NCI-H146 (cell line): ENCODE data around the gene NT5C3A.
"Not testable (repeated sequence)": the region's sequence is repeated elsewhere in the genome, so short reads cannot be mapped to it uniquely, and the experiment has no call there.

Experiments used
- DNase-seq: peaks from one replicate; lab custom pipeline; 2025; lab: John Stamatoyannopoulos, UW

The NT5C3A gene

DNA sequence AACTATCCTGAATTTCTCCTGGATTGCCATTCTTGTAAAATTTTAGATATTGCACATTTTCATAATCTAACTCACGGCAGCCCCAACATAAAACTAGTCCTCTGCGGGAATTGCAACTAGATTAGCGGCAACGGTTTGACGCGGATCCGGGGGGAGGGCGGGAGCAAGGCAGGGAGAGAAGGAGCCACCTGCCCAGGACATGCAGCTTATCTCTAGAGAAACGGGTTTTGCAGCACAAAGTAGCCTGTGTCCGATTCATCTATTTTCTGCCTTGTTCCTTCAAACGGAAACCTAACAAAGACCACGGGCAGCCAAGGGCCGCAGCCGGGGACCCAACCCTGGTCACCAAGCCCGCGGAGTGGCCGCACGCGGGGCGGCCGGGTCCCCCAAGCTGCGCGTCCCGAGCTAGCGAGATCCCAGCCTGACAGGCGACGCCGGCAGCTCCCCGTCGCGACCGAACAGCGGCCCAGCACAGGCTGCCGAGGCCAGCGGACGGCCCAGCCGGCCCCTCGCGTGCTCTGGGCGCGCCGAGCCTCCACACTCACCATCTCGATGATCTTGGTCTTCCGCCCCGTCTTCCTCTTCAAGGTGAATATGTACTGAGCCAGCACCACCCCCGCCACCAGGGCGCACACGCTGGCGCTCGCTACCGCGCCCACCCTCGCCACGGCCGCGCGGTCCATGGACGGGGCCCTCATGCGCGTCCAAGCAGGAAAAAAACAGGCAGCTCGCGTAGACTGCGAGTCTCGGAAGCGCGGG lies at the start of gene NT5C3A:
Gene NT5C3A (minus strand): TSS at position 754 of the 759 bp plus-strand sequence. CDS start 71 bp downstream, at position 683.
- peak; percentile 65 for DNase-seq

DNA sequence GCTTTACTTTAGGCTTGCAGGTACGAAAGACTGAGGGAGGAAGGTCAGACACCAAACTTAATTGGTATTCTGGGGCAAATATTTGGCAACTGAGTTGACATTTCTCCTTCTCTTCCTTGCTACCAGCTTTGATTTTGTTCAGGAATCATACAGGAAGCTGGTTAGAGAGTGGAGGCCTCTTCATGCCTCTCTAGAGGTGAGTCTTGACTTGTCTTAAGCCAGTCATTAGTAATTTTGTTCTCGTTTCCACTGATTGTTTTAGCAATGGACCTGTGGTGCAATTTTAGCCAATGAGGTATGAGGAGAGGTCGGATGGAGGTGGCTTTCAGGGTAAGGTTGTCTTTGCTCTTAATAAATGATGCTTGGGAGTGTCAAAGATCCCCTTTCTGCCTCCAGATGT lies 49.0 kb upstream of the NT5C3A start:
- no peak for DNase-seq

DNA sequence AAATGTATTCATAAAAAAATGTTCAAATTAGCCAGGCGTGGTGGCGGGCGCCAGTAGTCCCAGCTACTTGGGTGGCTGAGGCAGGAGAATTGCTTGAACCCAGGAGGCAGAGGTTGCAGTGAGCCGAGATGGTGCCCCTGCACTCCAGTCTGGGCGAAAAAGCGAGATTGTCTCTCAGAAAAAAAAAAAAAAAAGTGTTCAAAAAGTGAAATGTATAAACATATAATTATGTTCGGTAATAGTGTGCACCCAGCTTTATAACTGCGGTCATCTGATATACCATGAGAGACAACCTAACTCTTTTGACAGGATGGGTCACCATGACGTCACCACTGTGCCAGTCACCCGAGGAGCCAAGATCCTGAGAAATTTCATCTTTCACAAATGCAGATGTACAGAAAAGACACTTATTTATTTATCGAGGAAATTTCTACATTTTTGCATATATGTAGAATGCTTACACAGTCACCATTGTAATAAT lies 47.2 kb upstream of the NT5C3A start:
- DNase-seq = peak; percentile 24

DNA sequence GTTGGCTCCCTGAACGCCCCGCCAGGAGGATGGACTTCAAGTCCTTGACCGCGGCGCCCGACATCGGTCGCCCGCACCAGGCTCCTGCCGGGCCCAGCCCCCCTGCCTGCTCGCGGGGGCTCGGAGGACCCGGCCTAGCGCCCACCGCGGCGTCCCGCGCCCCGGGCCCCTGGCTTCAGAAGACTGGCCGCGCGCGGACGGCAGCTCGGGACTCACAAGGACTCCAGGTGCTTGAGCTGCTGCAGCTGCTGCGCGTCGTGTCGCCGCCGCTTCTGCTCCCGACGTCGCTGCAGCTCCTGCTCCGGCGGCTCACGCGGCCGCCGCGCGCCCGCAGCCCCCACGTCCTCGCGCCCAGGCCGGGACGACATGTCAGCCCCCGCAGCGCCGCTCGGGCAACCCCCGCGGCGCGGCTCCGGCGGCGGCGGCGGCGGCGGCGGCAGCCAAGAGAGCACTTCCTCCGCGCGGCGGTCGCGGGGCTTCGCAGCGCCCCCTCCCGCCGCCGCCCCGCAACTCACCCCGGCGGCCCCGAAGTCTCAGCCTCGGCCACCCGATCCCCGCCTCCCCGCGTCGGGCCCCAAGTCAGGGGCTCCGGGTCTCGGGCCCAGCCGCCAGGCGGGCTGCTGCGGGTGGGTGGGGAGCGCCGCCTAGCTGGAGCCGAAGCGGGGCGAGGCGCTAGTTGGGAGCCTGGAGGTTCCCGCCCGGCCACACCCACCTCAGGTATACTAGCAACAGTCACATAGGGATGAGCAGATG lies 46.6 kb upstream of the NT5C3A start, which contains the start of gene RP9:
Gene RP9 (minus strand): TSS at position 400 of the 753 bp plus-strand sequence. CDS start 32 bp downstream, at position 368.
- peak; percentile 86 for DNase-seq

DNA sequence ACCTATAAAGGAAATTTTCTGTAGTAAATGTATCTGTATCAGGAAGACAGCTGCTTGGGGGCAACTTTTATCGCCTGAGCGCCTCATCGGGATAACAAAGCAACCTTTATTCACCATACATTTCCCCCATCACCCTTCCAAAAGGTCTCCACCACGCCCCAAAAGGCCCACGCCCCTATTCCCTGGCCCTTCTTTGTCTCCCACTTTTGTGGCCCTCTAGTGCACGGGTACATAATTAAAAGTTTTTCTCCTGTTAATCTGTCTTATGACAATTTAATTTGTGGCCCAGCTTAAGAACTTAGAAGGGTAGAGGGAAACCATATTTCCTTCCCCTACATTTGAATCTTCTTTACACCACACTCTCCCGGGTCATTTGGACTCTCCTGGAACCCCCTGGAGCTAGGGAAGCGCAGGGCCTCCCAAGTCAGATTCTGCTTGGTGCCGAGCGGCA lies 46.0 kb upstream of the NT5C3A start:
- DNase-seq = no peak

DNA sequence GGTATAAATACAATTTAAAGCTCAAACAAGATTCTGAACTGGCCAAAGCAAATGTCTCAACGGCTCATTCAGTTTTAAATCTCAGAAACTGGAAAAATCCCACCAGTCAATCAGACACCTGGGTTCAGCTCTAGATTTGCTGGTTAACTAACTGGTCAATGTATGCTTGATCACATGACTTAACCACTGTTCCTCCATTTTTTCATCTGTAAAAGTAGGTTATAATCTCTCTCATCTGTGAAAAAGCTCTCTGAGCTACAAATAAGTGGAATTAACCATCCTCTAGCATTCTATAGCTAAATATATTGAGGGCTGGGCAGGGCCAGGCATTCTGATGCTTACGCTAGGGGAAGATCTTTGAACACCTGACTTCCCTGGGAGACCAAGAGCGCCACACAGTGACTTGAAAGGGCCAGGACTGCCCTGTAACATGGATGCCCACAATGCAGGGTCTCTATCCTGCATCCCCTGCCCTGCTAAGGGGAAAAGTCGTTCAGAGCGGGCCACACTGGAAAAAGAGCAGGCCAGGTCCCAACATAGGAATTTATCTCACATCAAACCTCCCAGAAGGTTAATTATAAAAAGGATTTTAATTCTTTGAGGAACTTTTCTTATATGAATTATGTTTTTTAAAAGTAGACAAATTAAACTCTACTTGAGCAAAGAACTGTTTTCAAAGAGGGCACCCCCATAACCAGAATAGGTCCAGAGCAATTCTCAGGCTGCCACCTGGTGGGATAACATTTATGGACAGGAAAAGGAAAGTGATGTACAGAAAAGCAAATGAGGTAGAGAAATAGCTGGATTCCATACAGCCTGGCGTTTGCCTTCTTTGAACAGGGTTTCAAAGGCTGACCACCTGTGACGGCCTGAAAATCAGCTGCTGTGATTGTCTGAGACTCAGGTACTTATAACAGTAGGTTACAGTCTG lies 44.8 kb upstream of the NT5C3A start:
- peak; percentile 17 for DNase-seq

DNA sequence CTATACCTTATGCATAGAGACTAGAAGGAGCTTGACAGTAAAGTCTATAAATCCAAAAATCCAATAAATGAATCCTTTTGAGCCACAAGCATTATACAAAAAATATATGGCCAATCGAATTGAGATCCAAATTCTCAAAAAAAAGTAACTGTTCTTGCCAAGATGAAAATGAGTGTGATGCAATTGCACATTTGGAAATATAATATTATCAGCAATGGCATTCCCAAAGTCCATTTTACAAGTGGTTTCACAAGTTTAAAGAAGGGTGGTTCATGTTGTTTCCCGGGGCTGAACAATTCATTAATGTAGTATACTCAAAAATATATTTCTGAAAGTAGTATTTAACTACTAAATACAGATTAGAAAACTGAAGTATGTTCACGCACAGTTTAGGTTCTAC lies 39.3 kb upstream of the NT5C3A start:
- DNase-seq = no peak

DNA sequence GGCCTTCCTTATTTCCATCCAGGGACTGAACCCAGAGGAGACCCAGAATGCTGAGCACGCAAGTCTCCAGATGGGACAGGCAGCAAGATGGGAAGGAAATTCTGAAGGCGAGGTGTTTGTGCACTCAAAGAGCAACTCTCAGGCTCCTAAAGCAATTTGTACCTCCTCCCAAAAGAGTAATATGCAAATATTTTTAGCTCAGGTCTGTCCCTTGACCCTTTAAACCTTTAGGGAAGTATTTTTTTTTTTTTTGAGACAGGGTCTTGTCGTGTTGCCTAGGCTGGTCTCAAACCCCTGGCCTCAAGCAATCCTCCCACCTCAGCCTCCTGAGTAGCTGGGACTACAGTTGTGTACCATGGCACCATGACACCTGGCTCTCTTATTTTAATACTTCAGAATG lies 38.2 kb upstream of the NT5C3A start:
- DNase-seq = no peak

DNA sequence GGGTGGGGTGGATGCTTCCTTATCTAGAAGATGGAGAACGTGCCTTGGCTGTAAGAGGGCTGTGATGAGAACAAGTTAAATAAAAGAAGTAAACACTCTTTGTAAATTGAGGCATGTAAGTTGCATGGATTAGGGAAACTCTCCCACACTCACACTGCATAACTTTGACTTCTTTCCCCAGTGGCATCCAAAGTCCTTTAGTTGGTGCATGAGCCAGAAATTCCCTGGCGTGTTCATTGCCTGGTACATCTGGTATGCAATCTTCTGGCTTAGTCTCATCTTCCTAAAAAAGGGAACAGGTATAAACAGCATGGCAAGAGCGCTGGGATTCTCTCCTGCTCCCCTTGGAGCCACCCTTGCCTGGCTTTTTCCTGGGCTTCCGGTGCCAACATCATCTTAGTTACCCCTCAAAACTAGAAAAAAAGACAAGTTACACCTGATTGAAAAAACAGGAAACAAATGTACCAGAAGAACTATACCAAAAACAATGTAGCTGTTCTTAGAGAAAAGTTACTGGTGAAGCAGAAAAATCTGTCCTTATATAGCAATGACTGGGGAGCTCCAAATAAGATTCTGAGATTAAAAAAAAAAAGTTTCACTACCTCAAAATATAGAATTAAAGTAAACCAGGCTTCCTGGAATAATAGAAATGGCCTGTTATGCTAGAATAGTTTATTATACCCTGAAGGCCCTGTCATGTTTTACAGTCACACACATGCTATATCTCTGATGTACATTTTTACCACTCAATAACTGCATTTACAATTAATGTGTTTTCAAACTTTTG lies 36.8 kb upstream of the NT5C3A start:
- DNase-seq = no peak

DNA sequence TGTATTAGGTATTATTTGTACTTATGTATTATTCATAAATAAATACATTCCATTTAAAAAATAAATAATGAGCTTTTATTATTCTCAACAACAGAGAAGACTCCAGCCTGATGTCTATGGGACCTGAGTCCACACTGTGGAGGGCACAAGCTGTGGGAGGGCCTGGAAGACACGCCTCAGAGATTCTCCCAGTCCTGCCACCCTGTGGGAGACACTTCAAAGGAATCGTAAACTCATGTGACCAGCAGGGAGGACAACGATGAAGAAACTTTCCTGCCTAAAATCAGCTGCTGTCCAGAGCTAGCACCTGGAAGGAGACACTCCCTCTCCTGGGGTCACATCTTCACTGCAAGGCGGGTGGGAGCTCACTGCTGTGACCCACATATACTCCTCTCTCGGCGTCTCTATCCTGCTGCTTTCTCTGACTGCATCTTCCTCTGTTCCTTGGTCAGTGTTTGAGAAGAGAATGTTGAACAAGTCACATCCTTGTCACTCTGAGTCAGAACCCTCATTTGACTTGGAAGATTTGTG lies 32.2 kb upstream of the NT5C3A start:
- DNase-seq = not testable (repeated sequence)

DNA sequence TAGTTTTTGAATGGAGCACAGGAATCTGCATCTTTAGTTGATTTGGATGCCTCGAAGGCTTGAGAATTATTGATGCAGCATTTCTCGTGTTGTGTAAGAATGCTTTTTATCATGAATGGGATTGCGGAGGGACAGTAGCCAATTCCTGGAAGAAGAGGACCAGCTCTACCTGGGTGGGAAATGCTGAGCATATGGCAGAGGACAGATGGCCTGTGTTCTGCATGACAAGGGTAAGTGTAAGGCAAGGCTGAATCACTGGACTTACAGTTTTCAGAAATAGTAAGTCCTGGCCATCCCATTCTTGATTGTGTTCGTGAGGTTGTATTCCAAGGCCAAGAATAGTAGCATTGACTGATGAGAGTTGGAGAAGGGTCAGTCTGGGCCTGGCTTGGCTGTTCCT lies 30.7 kb upstream of the NT5C3A start:
- DNase-seq = no peak

DNA sequence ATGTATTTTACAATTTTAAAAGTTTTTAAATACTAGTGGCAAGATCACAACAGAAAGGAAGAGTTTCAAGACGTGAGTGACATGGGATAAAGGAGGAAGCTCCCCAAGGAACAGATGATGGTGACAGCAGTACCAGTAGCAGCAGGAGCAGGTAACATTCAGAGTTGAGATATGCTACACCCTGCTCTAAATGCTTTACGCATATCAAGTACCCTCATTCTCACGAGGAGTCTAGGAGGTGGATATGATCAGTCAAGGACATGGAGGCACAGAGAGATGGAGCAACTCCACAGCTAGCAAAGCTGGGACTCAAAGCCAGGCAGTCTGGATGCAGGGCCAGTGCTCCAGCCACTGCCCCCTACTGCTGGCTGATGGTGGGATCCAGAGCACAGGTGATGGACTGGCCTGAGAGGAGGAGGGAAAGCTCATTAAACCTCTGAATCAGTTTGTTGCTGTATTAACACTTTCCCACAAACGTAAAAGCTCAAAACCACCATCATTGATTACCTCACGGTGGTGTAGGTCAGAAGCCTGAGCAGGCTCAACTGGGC lies 29.1 kb upstream of the NT5C3A start:
- DNase-seq = no peak

DNA sequence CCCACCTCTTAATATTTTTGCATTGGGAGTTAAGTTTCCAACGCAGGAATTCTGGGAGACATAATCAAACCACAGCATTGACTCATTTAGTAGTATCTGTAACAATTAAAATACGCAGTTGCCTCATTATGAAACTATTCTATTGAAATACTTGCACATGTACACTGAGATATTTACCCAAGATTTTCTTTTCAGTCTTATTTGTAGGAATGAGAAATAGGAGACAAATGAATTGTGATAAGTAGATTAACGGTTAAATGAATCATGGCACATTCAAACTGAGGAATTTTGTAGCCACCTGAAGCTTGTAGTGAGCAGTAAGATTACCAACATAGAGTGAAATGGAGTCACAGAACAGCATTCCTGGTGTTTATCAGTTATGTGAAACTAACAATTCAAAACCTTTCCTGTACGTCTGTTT lies 28.5 kb upstream of the NT5C3A start:
- no peak for DNase-seq

DNA sequence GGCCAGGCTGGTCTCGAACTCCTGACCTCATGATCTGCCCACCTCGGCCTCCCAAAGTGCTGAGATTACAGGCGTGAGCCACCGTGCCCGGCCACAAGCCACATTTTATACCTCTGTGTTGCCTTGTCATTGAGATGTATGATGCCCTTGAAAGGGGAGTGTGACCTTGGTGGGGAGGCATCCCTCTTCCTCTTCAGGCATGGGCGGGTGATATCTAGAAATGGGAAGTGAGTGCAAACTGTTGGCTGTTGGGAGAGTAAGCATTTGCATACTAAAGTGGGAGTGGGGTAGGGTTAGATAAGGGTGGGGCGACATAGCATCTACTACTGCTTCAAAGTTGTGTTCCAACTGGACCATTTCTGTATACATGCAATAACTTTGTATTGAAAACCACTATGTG lies 26.6 kb upstream of the NT5C3A start:
- no peak for DNase-seq

DNA sequence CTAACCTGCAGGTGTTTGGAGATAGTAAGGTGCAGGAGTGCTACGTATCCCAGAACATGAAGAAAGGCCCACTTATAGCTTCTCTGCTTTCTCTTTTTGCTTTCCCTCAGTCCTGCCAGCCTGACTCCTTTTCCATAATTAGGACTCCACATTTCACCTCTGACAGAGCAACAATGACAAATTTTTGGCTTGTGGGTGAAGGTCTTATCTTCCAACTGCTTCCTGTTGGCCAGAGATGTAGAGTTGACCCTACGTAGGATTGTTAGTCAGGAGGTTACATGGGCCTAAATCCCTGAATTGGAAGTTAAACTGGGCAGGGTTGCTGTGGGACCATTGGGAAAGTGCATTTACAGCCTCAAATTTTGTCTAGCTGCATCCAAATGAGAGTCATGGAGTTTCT lies 25.3 kb upstream of the NT5C3A start:
- no peak for DNase-seq

DNA sequence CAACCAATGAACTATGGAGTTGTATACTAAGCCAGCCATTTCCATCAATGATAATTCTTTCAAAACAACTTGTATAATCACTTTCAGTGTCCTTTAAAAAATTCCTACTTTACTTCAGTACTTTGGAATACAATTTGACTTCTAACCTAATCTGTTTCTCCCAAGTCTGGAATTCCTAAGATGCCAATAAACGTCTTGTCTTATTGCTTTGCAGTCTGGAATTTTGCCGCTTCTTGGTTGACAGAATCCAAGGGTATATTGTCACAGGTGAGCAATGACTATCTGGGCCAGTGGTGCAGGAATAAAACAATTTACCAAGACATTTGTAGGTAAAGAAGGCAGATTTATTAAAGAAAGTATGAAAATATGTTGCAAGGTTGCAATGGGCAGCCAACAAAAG lies 24.8 kb upstream of the NT5C3A start:
- no peak for DNase-seq

DNA sequence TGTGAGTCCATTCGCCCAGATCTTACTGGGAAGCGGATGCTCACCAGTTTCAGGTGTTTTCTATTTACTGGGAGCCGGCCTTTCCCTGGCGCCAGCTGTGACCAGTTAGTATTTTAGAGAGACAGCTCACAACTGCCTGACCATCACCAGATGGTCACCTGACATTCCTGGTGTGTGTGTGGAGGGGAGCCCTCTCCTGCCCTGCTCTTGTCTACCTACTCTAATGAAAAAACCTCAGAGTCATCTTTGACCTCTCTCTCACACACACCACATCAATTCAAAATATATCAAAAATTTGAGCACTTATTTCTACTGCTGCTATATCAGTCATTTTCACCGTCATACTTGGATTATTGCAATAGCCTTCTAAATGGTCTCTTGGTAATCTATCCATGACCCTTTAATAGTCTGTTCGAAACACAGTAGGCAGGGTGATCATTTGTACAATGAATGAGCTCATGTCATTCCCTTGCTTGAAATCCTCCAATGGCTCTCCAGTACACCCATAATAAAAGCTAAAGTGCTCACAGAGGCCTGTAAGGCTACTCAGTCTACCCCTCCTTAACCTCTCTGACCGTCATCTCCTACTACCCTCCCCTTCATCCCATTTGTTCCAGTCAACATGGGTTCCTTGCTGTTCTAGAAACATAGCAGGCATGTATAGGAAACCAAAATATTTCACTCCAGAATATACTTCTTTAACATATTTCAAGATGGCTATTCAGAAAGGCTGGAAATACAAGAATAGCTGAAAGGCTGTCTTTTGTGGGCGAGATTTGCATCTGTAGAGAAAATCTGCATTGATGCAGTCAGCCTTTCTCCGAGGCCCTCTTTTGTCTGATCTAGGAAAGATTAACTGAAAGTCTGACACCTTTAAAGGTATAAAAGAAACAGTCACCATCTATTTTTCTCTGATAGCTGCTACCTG lies 17.5 kb upstream of the NT5C3A start:
- no peak for DNase-seq

DNA sequence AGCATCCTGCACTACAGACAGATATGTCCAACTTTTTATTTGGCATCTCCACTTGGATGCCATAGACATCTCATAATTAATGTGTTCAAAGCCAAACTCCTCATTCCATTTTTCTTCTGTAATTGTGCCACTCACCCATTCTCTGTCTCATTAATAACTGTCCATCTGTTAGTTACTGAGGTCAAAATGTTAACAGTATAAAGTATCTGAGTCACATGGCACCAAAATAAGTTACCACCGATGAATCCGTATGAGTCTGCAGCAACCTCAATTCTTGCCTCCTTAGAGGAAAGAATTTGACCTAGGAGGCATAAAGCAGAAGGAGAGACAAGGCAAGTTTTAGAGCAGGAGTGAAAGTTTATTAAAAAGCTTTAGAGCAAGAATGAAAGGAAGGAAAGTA lies 16.5 kb upstream of the NT5C3A start:
- no peak for DNase-seq

DNA sequence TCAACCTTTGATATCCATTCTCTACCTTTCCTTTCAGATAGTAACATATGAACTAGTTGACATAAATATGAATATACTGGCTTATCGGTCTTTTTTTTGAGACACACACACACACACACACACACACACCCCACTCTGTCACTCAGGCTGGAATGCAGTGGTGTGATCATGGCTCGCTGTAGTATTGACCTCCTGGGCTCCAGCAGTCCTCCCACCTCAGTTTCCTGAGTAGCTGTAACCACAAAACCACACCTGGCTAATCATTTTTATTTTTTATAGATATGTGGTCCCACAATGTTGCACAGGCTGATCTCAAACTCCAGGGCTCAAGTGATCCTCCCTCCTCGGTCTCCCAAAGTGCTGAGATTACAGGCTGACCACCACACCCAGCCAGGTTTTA lies 14.2 kb upstream of the NT5C3A start:
- DNase-seq = no peak
